SK-N-SH treated with all-trans-retinoic acid at 6 μM for 48 hours (cell line): Measurements from ENCODE around the gene MB21D2.

Source experiments
- ATAC-seq: fragments of 200-7000 bp; cut with Tn5 transposase; 3 replicates; pipeline ENCODE4 v1.9.1; 2020; ENCODE audit warnings: mild to moderate bottlenecking, moderate library complexity
- ARNTL ChIP-seq: fragments of 450-650 bp; formaldehyde crosslinking; IDR thresholded peaks from 2 replicates; pipeline ENCODE4 v1.5.0; 2020; ENCODE audit warnings: low read depth, mild to moderate bottlenecking, moderate library complexity, borderline replicate concordance
- BACH2 ChIP-seq: fragments of 250-450 bp; sonication (Bioruptor Pico); IDR thresholded peaks from 2 replicates; pipeline ENCODE4 v1.9.0; 2021; ENCODE audit warnings: mild to moderate bottlenecking, borderline replicate concordance
- CREB5 ChIP-seq: fragments of 250-450 bp; sonication (Bioruptor Pico); IDR thresholded peaks from 2 replicates; pipeline ENCODE4 v1.5.1; 2020; ENCODE audit warnings: low read depth, mild to moderate bottlenecking, moderate library complexity
- CSRNP3 ChIP-seq: fragments of 250-450 bp; sonication (Bioruptor Pico); IDR thresholded peaks from 2 replicates; pipeline ENCODE4 v1.5.1; 2021; ENCODE audit warnings: mild to moderate bottlenecking, moderate library complexity
- ESRRG ChIP-seq: fragments of 250-450 bp; sonication (Bioruptor Pico); IDR thresholded peaks from 2 replicates; pipeline ENCODE4 v1.6.1; 2021; ENCODE audit warnings: mild to moderate bottlenecking
- ISL1 ChIP-seq: fragments of 250-450 bp; sonication (Bioruptor Pico); IDR thresholded peaks from 2 replicates; pipeline ENCODE4 v2.1.2; 2022; ENCODE audit warnings: mild to moderate bottlenecking, moderate library complexity
- PATZ1 ChIP-seq: fragments of 250-450 bp; sonication (Bioruptor Pico); IDR thresholded peaks from 2 replicates; pipeline ENCODE4 v1.8.0; 2020; ENCODE audit warnings: mild to moderate bottlenecking, moderate library complexity, borderline replicate concordance
- SNAI2 ChIP-seq: fragments of 250-450 bp; sonication (Bioruptor Pico); IDR thresholded peaks from 2 replicates; pipeline ENCODE4 v1.5.0; 2020; ENCODE audit warnings: mild to moderate bottlenecking, moderate library complexity
- TOX ChIP-seq: fragments of 250-450 bp; sonication (Bioruptor Pico); IDR thresholded peaks from 2 replicates; pipeline ENCODE4 v1.8.0; 2021; ENCODE audit warnings: mild to moderate bottlenecking, moderate library complexity, borderline replicate concordance
- TSHZ2 ChIP-seq: fragments of 250-450 bp; sonication (Bioruptor Pico); IDR thresholded peaks from 2 replicates; pipeline ENCODE4 v1.5.0; 2020; ENCODE audit warnings: mild to moderate bottlenecking, moderate library complexity
- ZC3H10 ChIP-seq: fragments of 250-450 bp; sonication (Bioruptor Pico); IDR thresholded peaks from 2 replicates; pipeline ENCODE4 v1.5.1; 2021; ENCODE audit warnings: mild to moderate bottlenecking, moderate library complexity
- ZFP3 ChIP-seq: fragments of 250-450 bp; sonication (Bioruptor Pico); IDR thresholded peaks from 2 replicates; pipeline ENCODE4 v1.5.0; 2020; ENCODE audit warnings: mild to moderate bottlenecking, moderate library complexity
- ZFP30 ChIP-seq: fragments of 450-650 bp; formaldehyde crosslinking; IDR thresholded peaks from 2 replicates; pipeline ENCODE4 v1.5.0; 2022; ENCODE audit warnings: mild to moderate bottlenecking, moderate library complexity
- ZNF565 ChIP-seq: fragments of 450-650 bp; formaldehyde crosslinking; conservative IDR thresholded peaks from 2 replicates; pipeline ENCODE4 v1.5.0; 2020; ENCODE audit warnings: low read depth, mild to moderate bottlenecking, moderate library complexity
- ZNF70 ChIP-seq: fragments of 450-650 bp; formaldehyde crosslinking; IDR thresholded peaks from 2 replicates; pipeline ENCODE4 v1.5.0; 2020; ENCODE audit warnings: mild to moderate bottlenecking, moderate library complexity
- ZNF8 ChIP-seq: fragments of 450-650 bp; formaldehyde crosslinking; IDR thresholded peaks from 2 replicates; pipeline ENCODE4 v1.5.0; 2020; ENCODE audit warnings: mild to moderate bottlenecking, moderate library complexity

Gene MB21D2

GRCh38 chr3:192758654-192759053 is 159.0 kb downstream of the MB21D2 start:
- no peak for ATAC-seq
- no peak for TF ChIP-seq ZNF8
- TF ChIP-seq CREB5: no peak
- TF ChIP-seq ZNF565 (CRISPR knock-in tag): no peak
- no peak for TF ChIP-seq BACH2
- no peak for TF ChIP-seq CSRNP3 (CRISPR knock-in tag)
- no peak for TF ChIP-seq TSHZ2 (CRISPR knock-in tag)
- TF ChIP-seq TOX (CRISPR knock-in tag): no peak
- no peak for TF ChIP-seq ZC3H10 (CRISPR knock-in tag)
- TF ChIP-seq ZFP3 (CRISPR knock-in tag): no peak
- no peak for TF ChIP-seq ESRRG (CRISPR knock-in tag)

- ATAC-seq: no peak
- TF ChIP-seq ISL1 (no peak), SNAI2 (CRISPR knock-in tag) (no peak), ZFP30 (CRISPR knock-in tag) (no peak), TSHZ2 (CRISPR knock-in tag) (no peak), ZNF8 (no peak), ESRRG (CRISPR knock-in tag) (no peak), PATZ1 (CRISPR knock-in tag) (no peak)
These were observed 166.5 kb downstream of the MB21D2 start for GRCh38 chr3:192751148-192751547.

- no peak for ATAC-seq
- no peak for TF ChIP-seq ARNTL (CRISPR knock-in tag)
- TF ChIP-seq TSHZ2 (CRISPR knock-in tag): no peak
- no peak for TF ChIP-seq PATZ1 (CRISPR knock-in tag)
- TF ChIP-seq ISL1: no peak
- TF ChIP-seq ZNF70 (CRISPR knock-in tag): no peak
- no peak for TF ChIP-seq BACH2
- TF ChIP-seq ESRRG (CRISPR knock-in tag): no peak
- TF ChIP-seq ZFP30 (CRISPR knock-in tag): no peak
- no peak for TF ChIP-seq ZNF565 (CRISPR knock-in tag)
These were observed 167.5 kb downstream of the MB21D2 start for GRCh38 chr3:192750201-192750600.
